Measurements from ENCODE around the gene ZP4. TPM values are rescaled to one million over a fixed set of nuclear protein-coding genes. Genes with fewer than 3 reads are reported as not detected.

ZP4 gene
- total RNA-seq, 1 experiment from 2014 or later, result not detected

GRCh38 chr1:237911911-237912310 is 21.2 kb upstream of the ZP4 start:
- H3K9ac ChIP-seq (ENCODE audit: extremely low read depth, insufficient read length, low read length), result no peak overlapping the region
- H3K9me3 ChIP-seq (ENCODE audit: control insufficient read depth, low read depth, low read length), result peaks cover 16% of the 10 kb centered on the region
- H2BK5ac ChIP-seq (ENCODE audit: insufficient read length, low read length), result no peak overlapping the region
- no peak overlapping the region for H4K91ac ChIP-seq (ENCODE audit: insufficient read length, low read depth, low read length)
- H2AK5ac ChIP-seq (ENCODE audit: insufficient read length, low read length), result no peak overlapping the region
- H3K27me3 ChIP-seq (ENCODE audit: insufficient read depth, low read length), result no peaks in the 10 kb centered on the region
- Mint-ChIP-seq H3K36me3 (ENCODE audit: insufficient read depth in 1 of 3, low read depth in 3 of 3) (peaks cover 2 to 17% (median 6%) of the 10 kb centered on the region in 3 experiments), H3K4me3 (no peak overlapping the region), H3K27ac (no peak overlapping the region), H3K27me3 (ENCODE audit: low read depth) (no peaks in the 10 kb centered on the region), H3K9me3 (peaks cover 16 to 38% of the 10 kb centered on the region in 2 experiments), H3K4me1 (no peaks in the 10 kb centered on the region)
- no peaks in the 10 kb centered on the region for H3K79me2 ChIP-seq (ENCODE audit: insufficient read depth, low read length)
- no peak overlapping the region for H3K4me2 ChIP-seq (ENCODE audit: insufficient read depth, insufficient read length, low read length)
- no peak overlapping the region for H2BK20ac ChIP-seq (ENCODE audit: low read depth, low read length, poor library complexity, severe bottlenecking)
- no peak overlapping the region for H3K4ac ChIP-seq (ENCODE audit: low read depth, low read length)
- no peaks in the 10 kb centered on the region for H3K23me2 ChIP-seq (ENCODE audit: insufficient read length, low read depth, low read length, poor library complexity, severe bottlenecking)
- TF ChIP-seq, protein P1, sequence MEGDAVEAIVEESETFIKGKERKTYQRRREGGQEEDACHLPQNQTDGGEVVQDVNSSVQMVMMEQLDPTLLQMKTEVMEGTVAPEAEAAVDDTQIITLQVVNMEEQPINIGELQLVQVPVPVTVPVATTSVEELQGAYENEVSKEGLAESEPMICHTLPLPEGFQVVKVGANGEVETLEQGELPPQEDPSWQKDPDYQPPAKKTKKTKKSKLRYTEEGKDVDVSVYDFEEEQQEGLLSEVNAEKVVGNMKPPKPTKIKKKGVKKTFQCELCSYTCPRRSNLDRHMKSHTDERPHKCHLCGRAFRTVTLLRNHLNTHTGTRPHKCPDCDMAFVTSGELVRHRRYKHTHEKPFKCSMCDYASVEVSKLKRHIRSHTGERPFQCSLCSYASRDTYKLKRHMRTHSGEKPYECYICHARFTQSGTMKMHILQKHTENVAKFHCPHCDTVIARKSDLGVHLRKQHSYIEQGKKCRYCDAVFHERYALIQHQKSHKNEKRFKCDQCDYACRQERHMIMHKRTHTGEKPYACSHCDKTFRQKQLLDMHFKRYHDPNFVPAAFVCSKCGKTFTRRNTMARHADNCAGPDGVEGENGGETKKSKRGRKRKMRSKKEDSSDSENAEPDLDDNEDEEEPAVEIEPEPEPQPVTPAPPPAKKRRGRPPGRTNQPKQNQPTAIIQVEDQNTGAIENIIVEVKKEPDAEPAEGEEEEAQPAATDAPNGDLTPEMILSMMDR (conservative IDR thresholded peaks at IDR 0.05), result no peak
- H2BK12ac ChIP-seq (ENCODE audit: insufficient read length, low read depth, low read length), result no peak overlapping the region
- H4K8ac ChIP-seq (replicated peaks; ENCODE audit: insufficient read length, low read depth, low read length), result no peak overlapping the region
- no peak overlapping the region for H2BK15ac ChIP-seq (ENCODE audit: low read depth, low read length)
- H3K23ac ChIP-seq (ENCODE audit: insufficient read length, low read depth, low read length), result no peak overlapping the region
- DNase-seq, result no peak
- H3K79me1 ChIP-seq (ENCODE audit: insufficient read depth, low read depth, low read length, poor library complexity, severe bottlenecking), result no peaks in the 10 kb centered on the region
- H3T11ph ChIP-seq (ENCODE audit: low read length), result no peak overlapping the region
- no peak overlapping the region for H2BK120ac ChIP-seq (ENCODE audit: low read depth, low read length, poor library complexity, severe bottlenecking)
- H3K14ac ChIP-seq (ENCODE audit: insufficient read depth, low read length), result no peak overlapping the region
- H4K20me1 ChIP-seq (ENCODE audit: control insufficient read depth, insufficient read depth, insufficient read length), result no peaks in the 10 kb centered on the region
- no peak overlapping the region for H3K56ac ChIP-seq (ENCODE audit: insufficient read length, low read depth, low read length)
- no peak overlapping the region for H3K18ac ChIP-seq (ENCODE audit: insufficient read length, low read depth, low read length)
- no peak overlapping the region for H4K5ac ChIP-seq (ENCODE audit: insufficient read length, low read depth, low read length)
- no peak overlapping the region for H3K27ac ChIP-seq (ENCODE audit: insufficient read length, low read depth, low read length)
- no peak overlapping the region for H2AFZ ChIP-seq (ENCODE audit: low read length)
- H3K4me1 ChIP-seq (ENCODE audit: insufficient read depth, low read length), result no peaks in the 10 kb centered on the region

Measured in H9 (cell line).